ENCODE measurements around the gene CYTL1. TPM values are rescaled to one million over a fixed set of nuclear protein-coding genes. Genes with fewer than 3 reads are reported as not detected.

CYTL1 gene
- polyA plus RNA-seq, 1 donor (not counting 4 experiments of a cell fraction or from before 2014, with no cell fraction given), result 0.30 TPM

DNA sequence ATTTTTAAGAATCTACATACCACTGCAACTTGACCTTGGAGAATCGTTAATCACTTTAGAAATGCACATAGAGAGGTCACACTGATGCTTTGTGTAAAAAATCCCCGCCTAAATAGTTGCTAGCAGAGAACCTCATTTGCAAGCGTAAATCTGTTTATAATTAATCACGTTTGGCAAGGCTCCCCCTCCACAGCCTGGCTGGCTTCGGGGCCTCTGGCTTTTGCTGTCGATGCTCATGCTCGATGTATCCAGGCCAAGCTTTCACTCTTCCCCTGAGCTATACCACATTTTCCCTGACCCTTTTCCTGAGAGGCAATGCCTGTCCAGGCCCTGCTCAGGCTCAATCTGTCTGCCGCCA is 23.4 kb downstream of the CYTL1 start:
- Histone ChIP-seq H3K4me2 (ENCODE audit: control insufficient read depth, extremely low read depth, insufficient read depth, low read depth, low read length) (no peak overlapping the region), H2AFZ (ENCODE audit: control insufficient read depth, low read length) (no peak overlapping the region), H3K4me3 (ENCODE audit: control insufficient read depth in 2 of 3, extremely low read depth in 1 of 3, insufficient read depth in 2 of 3, low read depth in 1 of 3, low read length in 3 of 3) (no peak overlapping the region), H3K9ac (ENCODE audit: control insufficient read depth, extremely low read depth, insufficient read depth, low read length) (no peak overlapping the region), H3K36me3 (ENCODE audit: control insufficient read depth in 2 of 2, extremely low read depth in 1 of 2, insufficient read depth in 2 of 2, low read length in 2 of 2) (no peaks in the 10 kb centered on the region), H3K9me1 (ENCODE audit: control insufficient read depth, extremely low read depth, insufficient read depth, low read length) (no peaks in the 10 kb centered on the region), H3K9me3 (ENCODE audit: control insufficient read depth, low read depth, low read length) (no peaks in the 10 kb centered on the region), H4K20me1 (ENCODE audit: control insufficient read depth, extremely low read depth, insufficient read depth, low read length) (no peaks in the 10 kb centered on the region), H3K27me3 (ENCODE audit: control insufficient read depth, extremely low read depth, insufficient read depth, low read length) (peaks cover 7% of the 10 kb centered on the region), H3K4me1 (ENCODE audit: control insufficient read depth, extremely low read depth, insufficient read depth, low read length) (peaks cover 2% of the 10 kb centered on the region), H3K79me2 (ENCODE audit: control insufficient read depth, insufficient read depth, low read length) (no peaks in the 10 kb centered on the region), H3K27ac (ENCODE audit: control insufficient read depth, insufficient read depth, low read length) (no peak overlapping the region)
- dilution Hi-C loops (cut with MboI; ENCODE audit: extremely low pct_ligation_motif_present, low sequenced_read_pairs), result no loop called here
- FAIRE-seq (no peak), DNase-seq (ENCODE audit: low read depth, low spot score) (no peak)
- TF ChIP-seq EZH2 (IDR thresholded peaks at IDR 0.05; ENCODE audit: low read length), result no peak
- no peak for TF ChIP-seq CTCF (optimal IDR thresholded peaks at IDR 0.05 in 1 of 3, IDR thresholded peaks at IDR 0.05 in 1 of 3, conservative IDR thresholded peaks at IDR 0.05 in 1 of 3; ENCODE audit: extremely low read depth in 1 of 3, insufficient read depth in 2 of 3, low read length in 3 of 3)

GRCh38 chr4:4995103-4995907 is 24.0 kb downstream of the CYTL1 start:
- dilution Hi-C loops (cut with MboI; ENCODE audit: extremely low pct_ligation_motif_present, low sequenced_read_pairs), result no loop called here
- peaks cover 2% of the 10 kb centered on the region for H3K4me1 ChIP-seq (ENCODE audit: control insufficient read depth, extremely low read depth, insufficient read depth, low read length)
- H4K20me1 ChIP-seq (ENCODE audit: control insufficient read depth, extremely low read depth, insufficient read depth, low read length), result no peaks in the 10 kb centered on the region
- no peak overlapping the region for H2AFZ ChIP-seq (ENCODE audit: control insufficient read depth, low read length)
- no peak for TF ChIP-seq EZH2 (IDR thresholded peaks at IDR 0.05; ENCODE audit: low read length)
- TF ChIP-seq CTCF (optimal IDR thresholded peaks at IDR 0.05 in 1 of 3, IDR thresholded peaks at IDR 0.05 in 1 of 3, conservative IDR thresholded peaks at IDR 0.05 in 1 of 3; ENCODE audit: extremely low read depth in 1 of 3, insufficient read depth in 2 of 3, low read length in 3 of 3), result peak; percentile 90 to 95 (median 94)
- no peaks in the 10 kb centered on the region for H3K79me2 ChIP-seq (ENCODE audit: control insufficient read depth, insufficient read depth, low read length)
- H3K27me3 ChIP-seq (ENCODE audit: control insufficient read depth, extremely low read depth, insufficient read depth, low read length), result peaks cover 7% of the 10 kb centered on the region
- DNase-seq (ENCODE audit: low read depth, low spot score) (peak; percentile 1), FAIRE-seq (peak; percentile 76)
- H3K4me3 ChIP-seq (ENCODE audit: control insufficient read depth in 2 of 3, extremely low read depth in 1 of 3, insufficient read depth in 2 of 3, low read depth in 1 of 3, low read length in 3 of 3), result no peak overlapping the region
- no peak overlapping the region for H3K4me2 ChIP-seq (ENCODE audit: control insufficient read depth, extremely low read depth, insufficient read depth, low read depth, low read length)
- H3K27ac ChIP-seq (ENCODE audit: control insufficient read depth, insufficient read depth, low read length), result no peak overlapping the region
- no peaks in the 10 kb centered on the region for H3K36me3 ChIP-seq (ENCODE audit: control insufficient read depth in 2 of 2, extremely low read depth in 1 of 2, insufficient read depth in 2 of 2, low read length in 2 of 2)
- no peaks in the 10 kb centered on the region for H3K9me1 ChIP-seq (ENCODE audit: control insufficient read depth, extremely low read depth, insufficient read depth, low read length)
- no peaks in the 10 kb centered on the region for H3K9me3 ChIP-seq (ENCODE audit: control insufficient read depth, low read depth, low read length)
- no peak overlapping the region for H3K9ac ChIP-seq (ENCODE audit: control insufficient read depth, extremely low read depth, insufficient read depth, low read length)
